Upper lobe of left lung (tissue), 6 donors: ENCODE data around the gene CSF3. TPM values are rescaled to one million over a fixed set of nuclear protein-coding genes. Genes with fewer than 3 reads are reported as not detected.
A peak's percentile ranks its signal among the peaks of the same experiment; 100 is the strongest.

Source experiments
- ATAC-seq, 2 donors: fragments of 200-7000 bp; cut with Tn5 transposase; one replicate each; pipeline ENCODE4 v1.9.1; 2022; ENCODE audit warnings: mild to moderate bottlenecking in 2 of 2, moderate library complexity in 2 of 2; ENCODE audit not compliant: low FRiP score in 2 of 2
- DNase-seq, 2 donors: peaks; one replicate each; pipeline ENCODE4 v3.0.0-alpha.2; 2019 to 2020
- H3K27ac ChIP-seq, 4 donors: fragments of 200-600 bp; sonication (generic); one replicate each; pipeline ENCODE4 v1.5.1; 2016 to 2019
- H3K27me3 ChIP-seq, 4 donors: fragments of 200-600 bp; sonication (generic); one replicate each; pipeline ENCODE4 v1.5.1; 2017 to 2019
- H3K36me3 ChIP-seq, 4 donors: fragments of 200-600 bp; sonication (generic); one replicate each; pipeline ENCODE4 v1.5.1; 2016 to 2019
- H3K4me1 ChIP-seq, 4 donors: fragments of 200-600 bp; sonication (generic); one replicate each; pipeline ENCODE4 v1.5.1; 2018 to 2019
- H3K4me3 ChIP-seq, 4 donors: fragments of 200-600 bp; sonication (generic); one replicate each; pipeline ENCODE4 v1.5.1; 2017 to 2019; ENCODE audit warnings: mild to moderate bottlenecking in 2 of 4, moderate library complexity in 1 of 4
- H3K9me3 ChIP-seq, 4 donors: fragments of 200-600 bp; sonication (generic); one replicate each; pipeline ENCODE4 v1.5.1; 2018 to 2019
- CTCF ChIP-seq, 6 experiments: fragments of 450-650 bp in 4 of 6; fragments of 200-600 bp in 2 of 6; sonication (generic) in 2 of 6; IDR thresholded peaks; one replicate each; pipeline ENCODE4 v1.5.1; 2016 to 2019; ENCODE audit warnings: antibody characterized with exemption in 6 of 6
- EP300 ChIP-seq, 4 donors: sonication (generic); formaldehyde crosslinking; IDR thresholded peaks; one replicate each; pipeline ENCODE4 v1.5.1; 2017; ENCODE audit warnings: antibody characterized with exemption in 4 of 4, control low read depth in 2 of 4
- POLR2A ChIP-seq, 4 donors: fragments of 450-650 bp; IDR thresholded peaks; one replicate each; pipeline ENCODE4 v1.5.1; 2016 to 2017; ENCODE audit warnings: antibody characterized with exemption in 4 of 4, mild to moderate bottlenecking in 2 of 4
- POLR2AphosphoS5 ChIP-seq, 2 donors: sonication (generic); formaldehyde crosslinking; IDR thresholded peaks; one replicate each; pipeline ENCODE4 v1.5.1; 2017; ENCODE audit warnings: antibody characterized with exemption in 2 of 2
- WGBS, 2 donors: methylation state at CpG; one replicate each; pipeline ENCODE4 v1.1.5; 2017 to 2018; 5-methylcytosine and 5-hydroxymethylcytosine counted together
- total RNA-seq, 6 donors: library from RNA; depleted of rRNA in 4 of 6; stranded (reverse); fragments of >200 nt in 4 of 6; gene quantifications; one replicate each; pipeline versions ENCODE4 v1.1.0 to v1.2.1, GENCODE V29; 2016 to 2021
- donor health status: DM: no; HTN: no; CAD: no; lungs with moderate emphysema.
- donor health status: DM: no; HTN: yes; CAD: no; lungs with severe emphysema.

CSF3 gene
- total RNA-seq, 6 donors from 2014 or later: 1.6 to 14.4 (median 2.7) TPM

GRCh38 chr17:39995438-39995837 lies 19.8 kb upstream of the CSF3 start:
- no peak overlapping the region for H3K4me3 ChIP-seq
- H3K4me1 ChIP-seq: peaks cover 0 to 11% (median 3%) of the 10 kb centered on the region in 4 donors
- no peak for TF ChIP-seq EP300 (IDR thresholded peaks at IDR 0.05)
- no peak for TF ChIP-seq CTCF (IDR thresholded peaks at IDR 0.05)
- no peak for TF ChIP-seq POLR2A (IDR thresholded peaks at IDR 0.05)
- no peak for TF ChIP-seq POLR2AphosphoS5 (IDR thresholded peaks at IDR 0.05)
- no peak overlapping the region for H3K27ac ChIP-seq
- no peak for DNase-seq
- no peaks in the 10 kb centered on the region for H3K27me3 ChIP-seq
- no peak for ATAC-seq
- 92 to 94% methylated on average over 6 of the region's 6 CpGs for WGBS, 2 donors
- no peaks in the 10 kb centered on the region for H3K9me3 ChIP-seq
- H3K36me3 ChIP-seq: peaks cover 59 to 82% (median 74%) of the 10 kb centered on the region in 4 donors

GRCh38 chr17:39996162-39996561 lies 19.1 kb upstream of the CSF3 start:
- no peaks in the 10 kb centered on the region for H3K27me3 ChIP-seq
- DNase-seq (no peak), ATAC-seq (no peak)
- peaks cover 52 to 75% (median 67%) of the 10 kb centered on the region in 4 donors for H3K36me3 ChIP-seq
- H3K9me3 ChIP-seq: no peaks in the 10 kb centered on the region
- TF ChIP-seq POLR2AphosphoS5 (IDR thresholded peaks at IDR 0.05) (no peak), POLR2A (IDR thresholded peaks at IDR 0.05) (no peak), CTCF (IDR thresholded peaks at IDR 0.05) (no peak), EP300 (IDR thresholded peaks at IDR 0.05) (no peak)
- H3K4me3 ChIP-seq: no peak overlapping the region
- H3K27ac ChIP-seq: no peak overlapping the region
- H3K4me1 ChIP-seq: peaks cover 0 to 11% (median 3%) of the 10 kb centered on the region in 4 donors
- WGBS, 2 donors: 79 to 93% methylated on average over 5 to 8 of the region's 8 CpGs

- Histone ChIP-seq H3K4me3 (no peak overlapping the region), H3K27ac (no peak overlapping the region), H3K4me1 (peaks cover 0 to 11% (median 3%) of the 10 kb centered on the region in 4 donors), H3K27me3 (no peaks in the 10 kb centered on the region), H3K9me3 (no peaks in the 10 kb centered on the region), H3K36me3 (peaks cover 51 to 68% (median 61%) of the 10 kb centered on the region in 4 donors)
- ATAC-seq (peak in 1 of 2 donors; percentile 78), DNase-seq (no peak)
- TF ChIP-seq POLR2A (IDR thresholded peaks at IDR 0.05) (no peak), EP300 (IDR thresholded peaks at IDR 0.05) (no peak), POLR2AphosphoS5 (IDR thresholded peaks at IDR 0.05) (no peak)
- WGBS, 2 donors: 48 to 49% methylated on average over 6 of the region's 6 CpGs
These were observed 18.4 kb upstream of the CSF3 start for GRCh38 chr17:39996800-39997199.

GRCh38 chr17:39997543-39997942 lies 17.7 kb upstream of the CSF3 start:
- no peak for DNase-seq
- Histone ChIP-seq H3K36me3 (peaks cover 45 to 61% (median 53%) of the 10 kb centered on the region in 4 donors), H3K4me1 (peaks cover 0 to 11% (median 3%) of the 10 kb centered on the region in 4 donors), H3K27me3 (no peaks in the 10 kb centered on the region), H3K9me3 (no peaks in the 10 kb centered on the region), H3K4me3 (no peak overlapping the region), H3K27ac (no peak overlapping the region)
- TF ChIP-seq EP300 (IDR thresholded peaks at IDR 0.05): no peak
- no peak for TF ChIP-seq POLR2A (IDR thresholded peaks at IDR 0.05)
- no peak for TF ChIP-seq POLR2AphosphoS5 (IDR thresholded peaks at IDR 0.05)
- no peak for TF ChIP-seq CTCF (IDR thresholded peaks at IDR 0.05)
- 76 to 85% methylated on average over 2 to 4 of the region's 4 CpGs for WGBS, 2 donors
- ATAC-seq: no peak

- H3K36me3 ChIP-seq: peaks cover 32 to 46% (median 38%) of the 10 kb centered on the region in 4 donors
- WGBS, 2 donors: 63 to 92% methylated on average over 4 of the region's 4 CpGs
- peak overlapping the region in 2 of 4 donors; percentile 27 to 37 for H3K27ac ChIP-seq
- no peaks in the 10 kb centered on the region for H3K27me3 ChIP-seq
- no peaks in the 10 kb centered on the region for H3K9me3 ChIP-seq
- peaks cover 0 to 11% (median 3%) of the 10 kb centered on the region in 4 donors for H3K4me1 ChIP-seq
- ATAC-seq (peak in 1 of 2 donors; percentile 68), DNase-seq (peak in 1 of 2 donors; percentile 75)
- TF ChIP-seq EP300 (IDR thresholded peaks at IDR 0.05) (no peak), CTCF (IDR thresholded peaks at IDR 0.05) (no peak), POLR2AphosphoS5 (IDR thresholded peaks at IDR 0.05) (no peak), POLR2A (IDR thresholded peaks at IDR 0.05) (no peak)
- no peak overlapping the region for H3K4me3 ChIP-seq
These were observed 16.2 kb upstream of the CSF3 start for GRCh38 chr17:39999067-39999466.
